ENCODE measurements around the gene GAB1.

GAB1 gene

GRCh38 chr4:143335979-143336780, 496 bp upstream of the GAB1 start:
- TF ChIP-seq CTCF (IDR thresholded peaks at IDR 0.05; ENCODE audit: poor library complexity, severe bottlenecking) = no peak
- ATAC-seq (ENCODE audit: low read depth) (peak; percentile 75), DNase-seq (ENCODE audit: low spot score) (peak; percentile 81)
- no peaks in the 10 kb centered on the region for H3K9me3 ChIP-seq (ENCODE audit: severe bottlenecking)
- peak overlapping the region; percentile 73 for H3K4me3 ChIP-seq (ENCODE audit: severe bottlenecking)
- H3K36me3 ChIP-seq (ENCODE audit: low read depth) = no peaks in the 10 kb centered on the region
- no peaks in the 10 kb centered on the region for H3K27me3 ChIP-seq (ENCODE audit: insufficient read depth, poor library complexity, severe bottlenecking)
- peaks cover 8% of the 10 kb centered on the region for H3K4me1 ChIP-seq (ENCODE audit: insufficient read depth, poor library complexity, severe bottlenecking)
- peak overlapping the region; percentile 64 for H3K27ac ChIP-seq (ENCODE audit: poor library complexity, severe bottlenecking)

GRCh38 chr4:143337600-143338287, 1.1 kb downstream of the GAB1 start:
- H3K27me3 ChIP-seq (ENCODE audit: insufficient read depth, poor library complexity, severe bottlenecking) = no peaks in the 10 kb centered on the region
- H3K4me1 ChIP-seq (ENCODE audit: insufficient read depth, poor library complexity, severe bottlenecking) = peaks cover 8% of the 10 kb centered on the region
- ATAC-seq (ENCODE audit: low read depth) (peak; percentile 1; the same call in 2 of the 3 replicates), DNase-seq (ENCODE audit: low spot score) (no peak)
- no peaks in the 10 kb centered on the region for H3K9me3 ChIP-seq (ENCODE audit: severe bottlenecking)
- TF ChIP-seq CTCF (IDR thresholded peaks at IDR 0.05; ENCODE audit: poor library complexity, severe bottlenecking) = no peak
- H3K36me3 ChIP-seq (ENCODE audit: low read depth) = no peaks in the 10 kb centered on the region
- peak overlapping the region; percentile 73 for H3K4me3 ChIP-seq (ENCODE audit: severe bottlenecking)
- H3K27ac ChIP-seq (ENCODE audit: poor library complexity, severe bottlenecking) = peak overlapping the region; percentile 64

- DNase-seq (ENCODE audit: low spot score) (no peak), ATAC-seq (ENCODE audit: low read depth) (no peak)
- Histone ChIP-seq H3K36me3 (ENCODE audit: low read depth) (no peaks in the 10 kb centered on the region), H3K27me3 (ENCODE audit: insufficient read depth, poor library complexity, severe bottlenecking) (no peaks in the 10 kb centered on the region), H3K4me1 (ENCODE audit: insufficient read depth, poor library complexity, severe bottlenecking) (peaks cover 8% of the 10 kb centered on the region), H3K4me3 (ENCODE audit: severe bottlenecking) (peak overlapping the region; percentile 73), H3K9me3 (ENCODE audit: severe bottlenecking) (no peaks in the 10 kb centered on the region), H3K27ac (ENCODE audit: poor library complexity, severe bottlenecking) (no peak overlapping the region)
- TF ChIP-seq CTCF (IDR thresholded peaks at IDR 0.05; ENCODE audit: poor library complexity, severe bottlenecking) = no peak
Measured at GRCh38 chr4:143338313-143338712, 1.6 kb downstream of the GAB1 start.

GRCh38 chr4:143339497-143339896, 2.8 kb downstream of the GAB1 start:
- Histone ChIP-seq H3K9me3 (ENCODE audit: severe bottlenecking) (no peaks in the 10 kb centered on the region), H3K36me3 (ENCODE audit: low read depth) (no peaks in the 10 kb centered on the region), H3K4me3 (ENCODE audit: severe bottlenecking) (no peak overlapping the region), H3K27ac (ENCODE audit: poor library complexity, severe bottlenecking) (no peak overlapping the region), H3K4me1 (ENCODE audit: insufficient read depth, poor library complexity, severe bottlenecking) (peaks cover 8% of the 10 kb centered on the region), H3K27me3 (ENCODE audit: insufficient read depth, poor library complexity, severe bottlenecking) (no peaks in the 10 kb centered on the region)
- DNase-seq (ENCODE audit: low spot score) (no peak), ATAC-seq (ENCODE audit: low read depth) (no peak)
- no peak for TF ChIP-seq CTCF (IDR thresholded peaks at IDR 0.05; ENCODE audit: poor library complexity, severe bottlenecking)

Data from RWPE2 (cell line).